Right atrium auricular region (tissue), 2 donors: ENCODE data around the gene PILRA. TPM values are rescaled to one million over a fixed set of nuclear protein-coding genes. Genes with fewer than 3 reads are reported as not detected.
A peak's percentile ranks its signal among the peaks of the same experiment; 100 is the strongest.

Experiments
- DNase-seq: peaks from one replicate; pipeline ENCODE4 v3.0.0-alpha.2; 2019; ENCODE audit warnings: low spot score
- H3K27ac ChIP-seq, 2 donors: fragments of 200-600 bp; sonication (generic); 1 replicate in 1 of 2; 2 replicates in 1 of 2; pipeline ENCODE4 v1.5.1; 2016 to 2019
- H3K27me3 ChIP-seq, 2 donors: fragments of 200-600 bp; sonication (generic); one replicate each; pipeline versions ENCODE4 v1.5.1 to v1.6.0; 2017 to 2019
- H3K36me3 ChIP-seq: fragments of 200-600 bp; sonication (generic); one replicate; pipeline ENCODE4 v1.5.1; 2016
- H3K4me1 ChIP-seq, 2 donors: fragments of 200-600 bp; sonication (generic); one replicate each; pipeline versions ENCODE4 v1.5.1 to v1.6.0; 2017 to 2019
- H3K4me3 ChIP-seq, 2 donors: fragments of 200-600 bp; sonication (generic); 1 replicate in 1 of 2; 2 replicates in 1 of 2; pipeline ENCODE4 v1.5.1; 2017 to 2019; ENCODE audit warnings: mild to moderate bottlenecking in 1 of 2, moderate library complexity in 1 of 2
- H3K9me3 ChIP-seq, 2 donors: fragments of 200-600 bp; sonication (generic); one replicate each; pipeline ENCODE4 v1.5.1; 2019
- CTCF ChIP-seq, 2 donors: fragments of 200-600 bp; sonication (generic); IDR thresholded peaks; one replicate each; pipeline ENCODE4 v1.5.1; 2019; ENCODE audit warnings: antibody characterized with exemption in 2 of 2
- total RNA-seq, 2 donors: library from RNA; depleted of rRNA; stranded (reverse); fragments of >200 nt; gene quantifications; one replicate each; pipeline ENCODE4 v1.1.0, GENCODE V29; 2016

Gene PILRA
- total RNA-seq, 2 donors from 2014 or later: 2.6 to 6.2 TPM

GRCh38 chr7:100428199-100428966 is 55.1 kb downstream of the PILRA start, which contains the start of gene ZCWPW1:
Gene ZCWPW1, minus strand, starts transcription at chr7:100428703. Its CDS starts 8,054 bp downstream, at chr7:100420649.
- DNase-seq: peak; percentile 97
- Histone ChIP-seq H3K36me3 (peaks cover 6% of the 10 kb centered on the region), H3K27me3 (no peaks in the 10 kb centered on the region)

GRCh38 chr7:100428967-100429636 is 55.8 kb downstream of the PILRA start:
- peaks cover 0 to 32% of the 10 kb centered on the region in 2 donors for H3K4me1 ChIP-seq
- H3K27ac ChIP-seq: peak overlapping the region; percentile 95 to 98
- DNase-seq: peak; percentile 100
- TF ChIP-seq CTCF (IDR thresholded peaks at IDR 0.05): no peak
- H3K4me3 ChIP-seq: peak overlapping the region; percentile 71 to 89
- H3K27me3 ChIP-seq: no peaks in the 10 kb centered on the region
- H3K9me3 ChIP-seq: no peaks in the 10 kb centered on the region
- H3K36me3 ChIP-seq: peaks cover 13% of the 10 kb centered on the region

More at GRCh38 chr7:100428199-100428966, 55.1 kb downstream of the PILRA start, which contains the start of gene ZCWPW1:
- Histone ChIP-seq H3K9me3 (no peaks in the 10 kb centered on the region), H3K4me3 (peak within 1 kb of the TSS; percentile 71 to 89), H3K4me1 (peaks cover 0 to 32% of the 10 kb centered on the region in 2 donors), H3K27ac (peak within 1 kb of the TSS; percentile 95 to 98)
- peak in 1 of 2 donors; percentile 17 for TF ChIP-seq CTCF (IDR thresholded peaks at IDR 0.05)

DNA sequence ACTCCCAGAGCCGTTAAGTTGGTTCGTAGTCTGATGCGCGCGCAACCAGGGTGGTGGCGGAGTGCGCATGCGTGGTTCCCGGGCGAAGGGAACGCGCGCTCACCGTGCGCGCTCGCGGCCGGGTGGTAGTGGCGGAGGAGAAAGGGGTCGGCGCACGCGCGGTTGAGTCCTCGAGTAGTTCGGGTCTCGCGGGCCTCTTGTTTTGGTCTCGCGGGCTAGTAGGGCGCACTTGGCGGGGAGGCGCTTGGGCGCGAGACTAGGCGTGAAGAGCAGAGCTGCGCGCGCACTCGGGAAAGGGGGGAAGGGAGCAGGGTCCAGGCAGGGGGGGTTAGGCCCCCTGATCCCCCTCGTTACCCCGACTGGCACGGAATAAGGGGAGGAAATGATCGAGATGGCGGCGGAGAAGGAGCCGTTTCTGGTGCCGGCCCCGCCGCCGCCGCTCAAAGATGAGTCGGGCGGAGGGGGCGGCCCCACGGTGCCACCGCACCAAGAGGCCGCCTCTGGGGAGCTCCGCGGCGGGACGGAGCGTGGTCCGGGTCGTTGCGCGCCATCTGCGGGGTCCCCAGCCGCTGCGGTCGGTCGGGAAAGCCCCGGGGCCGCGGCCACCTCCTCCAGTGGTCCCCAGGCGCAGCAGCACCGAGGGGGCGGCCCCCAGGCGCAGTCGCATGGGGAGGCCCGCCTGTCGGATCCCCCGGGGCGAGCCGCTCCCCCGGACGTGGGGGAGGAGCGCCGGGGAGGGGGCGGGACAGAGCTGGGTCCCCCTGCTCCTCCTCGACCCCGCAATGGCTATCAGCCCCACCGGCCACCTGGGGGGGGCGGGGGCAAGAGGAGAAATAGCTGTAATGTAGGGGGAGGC is 56.6 kb downstream of the PILRA start, which contains the start of gene MEPCE:
Gene MEPCE, plus strand, starts transcription at position 195 of the 856 bp plus-strand sequence. Its CDS starts 188 bp downstream, at position 383.
- no peaks in the 10 kb centered on the region for H3K27me3 ChIP-seq
- H3K27ac ChIP-seq: peak within 1 kb of the TSS; percentile 95 to 98
- peak; percentile 97 for DNase-seq
- no peak for TF ChIP-seq CTCF (IDR thresholded peaks at IDR 0.05)
- peaks cover 21% of the 10 kb centered on the region for H3K36me3 ChIP-seq
- peaks cover 0 to 37% of the 10 kb centered on the region in 2 donors for H3K4me1 ChIP-seq
- peak within 1 kb of the TSS; percentile 71 to 89 for H3K4me3 ChIP-seq
- H3K9me3 ChIP-seq: no peaks in the 10 kb centered on the region

GRCh38 chr7:100430493-100431285 is 57.4 kb downstream of the PILRA start:
- peaks cover 0 to 46% of the 10 kb centered on the region in 2 donors for H3K4me1 ChIP-seq
- DNase-seq: no peak
- no peak for TF ChIP-seq CTCF (IDR thresholded peaks at IDR 0.05)
- H3K27ac ChIP-seq: peak overlapping the region; percentile 95 to 98
- no peaks in the 10 kb centered on the region for H3K27me3 ChIP-seq
- peak overlapping the region; percentile 71 to 89 for H3K4me3 ChIP-seq
- H3K9me3 ChIP-seq: no peaks in the 10 kb centered on the region
- peaks cover 21% of the 10 kb centered on the region for H3K36me3 ChIP-seq
